ENCODE measurements around the gene LZTS2.
"Not testable (repeated sequence)": the region's sequence is repeated elsewhere in the genome, so short reads cannot be mapped to it uniquely, and the experiment has no call there.

The LZTS2 gene

GRCh38 chr10:100972904-100973535 lies 26.6 kb upstream of the LZTS2 start:
- no peak for DNase-seq (ENCODE audit: low read depth, low spot score)
- Histone ChIP-seq H3K27ac (no peak overlapping the region), H3K9me3 (ENCODE audit: low read depth, low read length) (no peaks in the 10 kb centered on the region), H3K36me3 (ENCODE audit: insufficient read depth, low read length) (no peaks in the 10 kb centered on the region), H3K4me3 (no peak overlapping the region), H3K9ac (ENCODE audit: insufficient read length) (no peak overlapping the region)
- TF ChIP-seq EZH2 (IDR thresholded peaks at IDR 0.05) (no peak), FOXP2 (optimal IDR thresholded peaks at IDR 0.05; ENCODE audit: control extremely low read depth, extremely low read length, insufficient read depth) (no peak), POLR2AphosphoS5 (IDR thresholded peaks at IDR 0.05; ENCODE audit: borderline replicate concordance, low read depth, low read length) (no peak)

GRCh38 chr10:100975397-100975796 lies 24.2 kb upstream of the LZTS2 start:
- DNase-seq (ENCODE audit: low read depth, low spot score); H3K9ac ChIP-seq (ENCODE audit: insufficient read length); H3K27ac ChIP-seq; H3K36me3 ChIP-seq (ENCODE audit: insufficient read depth, low read length); H3K4me3 ChIP-seq; H3K9me3 ChIP-seq (ENCODE audit: low read depth, low read length): not testable (repeated sequence)

- TF ChIP-seq POLR2AphosphoS5 (IDR thresholded peaks at IDR 0.05; ENCODE audit: borderline replicate concordance, low read depth, low read length) (no peak), EZH2 (IDR thresholded peaks at IDR 0.05) (no peak), FOXP2 (optimal IDR thresholded peaks at IDR 0.05; ENCODE audit: control extremely low read depth, extremely low read length, insufficient read depth) (no peak)
- Histone ChIP-seq H3K4me3 (no peak overlapping the region), H3K9ac (ENCODE audit: insufficient read length) (no peak overlapping the region), H3K36me3 (ENCODE audit: insufficient read depth, low read length) (no peaks in the 10 kb centered on the region), H3K27ac (no peak overlapping the region), H3K9me3 (ENCODE audit: low read depth, low read length) (no peaks in the 10 kb centered on the region)
- DNase-seq (ENCODE audit: low read depth, low spot score) = no peak
Observed at GRCh38 chr10:100976906-100977305, 22.7 kb upstream of the LZTS2 start.

DNA sequence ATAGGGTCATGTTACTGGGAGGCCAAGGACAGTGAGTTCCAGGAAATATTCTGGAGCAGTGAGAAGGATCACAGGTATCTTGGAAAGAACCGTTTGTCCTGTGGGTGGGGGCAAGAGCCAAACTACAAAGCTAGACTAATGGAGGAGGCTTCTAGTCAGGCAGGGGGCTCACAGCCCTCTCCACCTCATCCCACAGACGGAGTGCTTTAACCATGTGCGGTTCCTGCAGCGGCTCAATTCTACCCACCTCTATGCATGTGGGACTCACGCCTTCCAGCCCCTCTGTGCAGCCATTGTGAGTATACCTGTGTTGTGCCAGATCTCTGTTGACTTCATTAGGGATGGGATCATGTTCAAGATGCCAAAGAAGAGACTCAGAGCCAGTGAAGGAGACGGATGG lies 22.2 kb upstream of the LZTS2 start:
- Histone ChIP-seq H3K27ac (no peak overlapping the region), H3K36me3 (ENCODE audit: insufficient read depth, low read length) (no peaks in the 10 kb centered on the region)
- TF ChIP-seq POLR2AphosphoS5 (IDR thresholded peaks at IDR 0.05; ENCODE audit: borderline replicate concordance, low read depth, low read length) = no peak
- TF ChIP-seq EZH2 (IDR thresholded peaks at IDR 0.05) = no peak
- TF ChIP-seq FOXP2 (optimal IDR thresholded peaks at IDR 0.05; ENCODE audit: control extremely low read depth, extremely low read length, insufficient read depth) = no peak

GRCh38 chr10:100978121-100978900 lies 21.3 kb upstream of the LZTS2 start:
- H3K9me3 ChIP-seq (ENCODE audit: low read depth, low read length) = no peaks in the 10 kb centered on the region

More for the DNA sequence above, 22.2 kb upstream of the LZTS2 start:
- no peaks in the 10 kb centered on the region for H3K9me3 ChIP-seq (ENCODE audit: low read depth, low read length)
- DNase-seq (ENCODE audit: low read depth, low spot score) = no peak
- no peak overlapping the region for H3K9ac ChIP-seq (ENCODE audit: insufficient read length)
- H3K4me3 ChIP-seq = no peak overlapping the region

GRCh38 chr10:100978901-100979195 lies 20.8 kb upstream of the LZTS2 start:
- H3K36me3 ChIP-seq (ENCODE audit: insufficient read depth, low read length) = no peaks in the 10 kb centered on the region
- no peak overlapping the region for H3K27ac ChIP-seq
- DNase-seq (ENCODE audit: low read depth, low spot score) = no peak
- H3K9me3 ChIP-seq (ENCODE audit: low read depth, low read length) = no peaks in the 10 kb centered on the region
- no peak overlapping the region for H3K4me3 ChIP-seq
- H3K9ac ChIP-seq (ENCODE audit: insufficient read length) = no peak overlapping the region
- TF ChIP-seq EZH2 (IDR thresholded peaks at IDR 0.05) = no peak
- no peak for TF ChIP-seq FOXP2 (optimal IDR thresholded peaks at IDR 0.05; ENCODE audit: control extremely low read depth, extremely low read length, insufficient read depth)
- no peak for TF ChIP-seq POLR2AphosphoS5 (IDR thresholded peaks at IDR 0.05; ENCODE audit: borderline replicate concordance, low read depth, low read length)

More at GRCh38 chr10:100978121-100978900, 21.3 kb upstream of the LZTS2 start:
- DNase-seq (ENCODE audit: low read depth, low spot score) = no peak
- TF ChIP-seq FOXP2 (optimal IDR thresholded peaks at IDR 0.05; ENCODE audit: control extremely low read depth, extremely low read length, insufficient read depth) (no peak), POLR2AphosphoS5 (IDR thresholded peaks at IDR 0.05; ENCODE audit: borderline replicate concordance, low read depth, low read length) (no peak), EZH2 (IDR thresholded peaks at IDR 0.05) (no peak)
- H3K27ac ChIP-seq = no peak overlapping the region
- no peaks in the 10 kb centered on the region for H3K36me3 ChIP-seq (ENCODE audit: insufficient read depth, low read length)
- no peak overlapping the region for H3K9ac ChIP-seq (ENCODE audit: insufficient read length)
- H3K4me3 ChIP-seq = no peak overlapping the region

DNA sequence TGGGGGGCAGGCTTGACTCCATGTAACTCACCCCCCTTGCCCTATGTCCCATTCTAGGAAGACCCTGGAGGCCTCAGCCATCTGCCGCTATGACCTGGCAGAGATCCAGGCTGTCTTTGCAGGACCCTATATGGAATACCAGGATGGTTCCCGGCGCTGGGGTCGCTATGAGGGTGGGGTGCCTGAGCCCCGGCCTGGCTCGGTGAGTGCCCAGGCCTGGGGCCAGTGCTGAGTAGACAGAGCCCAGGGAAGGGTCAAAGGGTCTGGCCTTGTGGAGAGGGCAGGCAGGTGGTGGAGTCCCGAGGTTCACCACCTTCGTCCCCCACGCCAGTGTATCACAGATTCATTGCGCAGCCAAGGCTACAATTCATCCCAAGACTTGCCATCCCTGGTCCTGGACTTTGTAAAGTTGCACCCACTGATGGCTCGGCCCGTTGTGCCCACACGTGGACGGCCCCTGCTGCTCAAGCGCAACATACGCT lies 19.8 kb upstream of the LZTS2 start:
- no peak for TF ChIP-seq FOXP2 (optimal IDR thresholded peaks at IDR 0.05; ENCODE audit: control extremely low read depth, extremely low read length, insufficient read depth)
- TF ChIP-seq EZH2 (IDR thresholded peaks at IDR 0.05) = no peak
- no peak for TF ChIP-seq POLR2AphosphoS5 (IDR thresholded peaks at IDR 0.05; ENCODE audit: borderline replicate concordance, low read depth, low read length)
- Histone ChIP-seq H3K27ac (no peak overlapping the region), H3K9ac (ENCODE audit: insufficient read length) (no peak overlapping the region), H3K9me3 (ENCODE audit: low read depth, low read length) (no peaks in the 10 kb centered on the region), H3K36me3 (ENCODE audit: insufficient read depth, low read length) (no peaks in the 10 kb centered on the region), H3K4me3 (no peak overlapping the region)
- DNase-seq (ENCODE audit: low read depth, low spot score) = no peak

DNA sequence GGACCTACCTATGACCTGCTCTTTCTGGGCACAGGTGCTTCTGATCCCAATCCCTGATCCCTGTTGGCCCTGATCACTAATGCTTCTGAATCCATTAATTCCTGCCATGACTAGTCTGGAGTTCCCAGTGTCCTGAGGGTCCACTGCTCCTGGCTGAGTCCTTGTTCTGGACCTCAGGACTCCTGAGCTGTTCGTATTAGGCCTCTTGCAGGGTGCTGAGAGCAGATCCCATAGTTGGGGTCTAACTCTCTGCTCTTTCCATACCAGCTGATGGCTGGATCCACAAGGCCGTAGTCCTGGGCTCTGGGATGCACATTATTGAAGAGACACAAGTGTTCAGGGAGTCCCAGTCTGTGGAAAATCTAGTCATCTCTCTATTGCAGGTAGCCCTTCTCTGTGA lies 19.3 kb upstream of the LZTS2 start:
- DNase-seq (ENCODE audit: low read depth, low spot score) = no peak
- no peak overlapping the region for H3K9ac ChIP-seq (ENCODE audit: insufficient read length)
- H3K4me3 ChIP-seq = no peak overlapping the region
- no peaks in the 10 kb centered on the region for H3K36me3 ChIP-seq (ENCODE audit: insufficient read depth, low read length)
- H3K27ac ChIP-seq = no peak overlapping the region
- no peaks in the 10 kb centered on the region for H3K9me3 ChIP-seq (ENCODE audit: low read depth, low read length)
- TF ChIP-seq EZH2 (IDR thresholded peaks at IDR 0.05) (no peak), FOXP2 (optimal IDR thresholded peaks at IDR 0.05; ENCODE audit: control extremely low read depth, extremely low read length, insufficient read depth) (no peak), POLR2AphosphoS5 (IDR thresholded peaks at IDR 0.05; ENCODE audit: borderline replicate concordance, low read depth, low read length) (no peak)
